ENCODE data around the gene EIF4G1. TPM values are rescaled to one million over a fixed set of nuclear protein-coding genes. Genes with fewer than 3 reads are reported as not detected.
A peak's percentile ranks its signal among the peaks of the same experiment; 100 is the strongest.

EIF4G1 gene
- total and polyA plus RNA-seq, 4 donors: 72.8 to 285 (median 187) TPM

- Histone ChIP-seq H3K4me1 (ENCODE audit: control insufficient read depth in 1 of 2, insufficient read depth in 2 of 2, low read length in 2 of 2) (no peaks in the 10 kb centered on the region), H3K4me3 (ENCODE audit: low read length in 2 of 2) (no peak overlapping the region), H3K36me3 (ENCODE audit: control insufficient read depth in 1 of 2, insufficient read depth in 2 of 2, low read length in 1 of 2) (no peaks in the 10 kb centered on the region), H3K27ac (ENCODE audit: low read depth in 1 of 2, low read length in 2 of 2) (no peak overlapping the region), H3K9me3 (ENCODE audit: control insufficient read depth, low read length) (no peaks in the 10 kb centered on the region), H3K27me3 (ENCODE audit: control insufficient read depth in 1 of 2, insufficient read depth in 2 of 2, low read length in 1 of 2) (no peaks in the 10 kb centered on the region)
- WGBS, 2 donors: 93 to 96% methylated on average over 8 of the region's 8 CpGs
- DNase-seq: peak in 1 of 2 donors; percentile 34
- ATAC-seq (ENCODE audit: low FRiP score): no peak
- intact Hi-C loops (cut with DNase I): no loop called here
Measured at GRCh38 chr3:184283681-184284080, 30.7 kb upstream of the EIF4G1 start.

DNA sequence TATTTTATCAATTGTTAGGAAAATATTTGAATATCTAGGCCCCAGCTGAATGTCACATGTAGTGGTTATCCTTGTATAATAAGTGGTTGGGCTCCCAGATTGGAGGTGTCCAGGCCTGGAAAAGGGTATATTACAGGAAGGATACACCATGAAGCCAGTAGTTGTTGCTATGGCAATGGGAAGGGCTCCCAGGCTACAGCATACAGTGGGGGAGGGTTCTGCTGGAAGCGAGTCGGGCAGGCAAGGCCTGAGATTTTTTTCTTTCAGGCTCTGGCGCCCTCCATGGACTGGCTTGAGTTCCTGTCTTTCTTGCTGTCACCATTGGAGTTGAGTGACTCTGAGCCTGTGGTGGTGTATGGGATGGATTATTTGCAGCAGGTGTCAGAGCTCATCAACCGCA lies 29.7 kb upstream of the EIF4G1 start:
- peak in 1 of 2 donors; percentile 61 for DNase-seq
- 19% methylated on average over 4 of the region's 4 CpGs for WGBS, 2 donors

GRCh38 chr3:184289426-184289938 lies 24.9 kb upstream of the EIF4G1 start:
- intact Hi-C loops (cut with DNase I): no loop called here
- Histone ChIP-seq H3K36me3 (ENCODE audit: control insufficient read depth in 1 of 2, insufficient read depth in 2 of 2, low read length in 1 of 2) (no peaks in the 10 kb centered on the region), H3K27me3 (ENCODE audit: control insufficient read depth in 1 of 2, insufficient read depth in 2 of 2, low read length in 1 of 2) (no peaks in the 10 kb centered on the region), H3K27ac (ENCODE audit: low read depth in 1 of 2, low read length in 2 of 2) (no peak overlapping the region), H3K4me1 (ENCODE audit: control insufficient read depth in 1 of 2, insufficient read depth in 2 of 2, low read length in 2 of 2) (no peaks in the 10 kb centered on the region), H3K4me3 (ENCODE audit: low read length in 2 of 2) (no peak overlapping the region), H3K9me3 (ENCODE audit: control insufficient read depth, low read length) (no peaks in the 10 kb centered on the region)
- peak; percentile 54 to 75 for DNase-seq
- ATAC-seq (ENCODE audit: low FRiP score): no peak
- 9 to 14% methylated on average over 10 of the region's 10 CpGs for WGBS, 2 donors

More for the DNA sequence above, 29.7 kb upstream of the EIF4G1 start:
- Histone ChIP-seq H3K4me1 (ENCODE audit: control insufficient read depth in 1 of 2, insufficient read depth in 2 of 2, low read length in 2 of 2) (no peaks in the 10 kb centered on the region), H3K9me3 (ENCODE audit: control insufficient read depth, low read length) (no peaks in the 10 kb centered on the region), H3K27me3 (ENCODE audit: control insufficient read depth in 1 of 2, insufficient read depth in 2 of 2, low read length in 1 of 2) (no peaks in the 10 kb centered on the region), H3K36me3 (ENCODE audit: control insufficient read depth in 1 of 2, insufficient read depth in 2 of 2, low read length in 1 of 2) (no peaks in the 10 kb centered on the region), H3K27ac (ENCODE audit: low read depth in 1 of 2, low read length in 2 of 2) (no peak overlapping the region), H3K4me3 (ENCODE audit: low read length in 2 of 2) (no peak overlapping the region)
- peak; percentile 50 for ATAC-seq (ENCODE audit: low FRiP score)
- intact Hi-C loops (cut with DNase I): no loop called here

- DNase-seq (no peak), ATAC-seq (ENCODE audit: low FRiP score) (no peak)
- H3K9me3 ChIP-seq (ENCODE audit: control insufficient read depth, low read length): no peaks in the 10 kb centered on the region
- no peak overlapping the region for H3K27ac ChIP-seq (ENCODE audit: low read depth in 1 of 2, low read length in 2 of 2)
- intact Hi-C loops (cut with DNase I): no loop called here
- no peaks in the 10 kb centered on the region for H3K36me3 ChIP-seq (ENCODE audit: control insufficient read depth in 1 of 2, insufficient read depth in 2 of 2, low read length in 1 of 2)
- no peak overlapping the region for H3K4me3 ChIP-seq (ENCODE audit: low read length in 2 of 2)
- no peaks in the 10 kb centered on the region for H3K4me1 ChIP-seq (ENCODE audit: control insufficient read depth in 1 of 2, insufficient read depth in 2 of 2, low read length in 2 of 2)
- H3K27me3 ChIP-seq (ENCODE audit: control insufficient read depth in 1 of 2, insufficient read depth in 2 of 2, low read length in 1 of 2): no peaks in the 10 kb centered on the region
- WGBS, 2 donors: 84 to 87% methylated on average over 9 to 10 of the region's 10 CpGs
Measured at GRCh38 chr3:184290331-184290730, 24.1 kb upstream of the EIF4G1 start.

DNA sequence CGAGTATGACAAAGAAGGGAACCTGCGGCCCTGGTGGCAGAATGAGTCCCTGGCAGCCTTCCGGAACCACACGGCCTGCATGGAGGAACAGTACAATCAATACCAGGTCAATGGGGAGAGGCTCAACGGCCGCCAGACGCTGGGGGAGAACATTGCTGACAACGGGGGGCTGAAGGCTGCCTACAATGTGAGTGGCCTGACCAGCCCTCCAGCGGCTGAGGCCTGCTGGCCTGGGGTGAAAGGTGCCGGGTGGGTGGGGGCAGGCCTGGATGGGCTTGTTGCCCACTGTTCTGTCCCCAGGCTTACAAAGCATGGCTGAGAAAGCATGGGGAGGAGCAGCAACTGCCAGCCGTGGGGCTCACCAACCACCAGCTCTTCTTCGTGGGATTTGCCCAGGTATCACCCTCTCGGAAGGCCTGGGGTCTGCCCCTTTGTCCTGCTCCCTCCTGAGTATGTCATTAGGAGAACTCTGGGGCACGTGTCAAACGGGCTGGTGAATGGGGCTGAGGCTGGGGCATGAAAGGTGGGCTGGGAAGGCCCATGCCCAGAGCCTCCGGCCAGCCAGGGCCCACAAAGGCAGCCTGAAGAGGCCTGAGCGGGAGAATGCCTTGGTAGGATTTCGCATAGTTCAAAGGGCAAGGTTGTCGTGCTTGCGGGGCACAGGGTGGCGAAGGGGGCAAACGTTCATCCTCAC lies 23.2 kb upstream of the EIF4G1 start:
- Histone ChIP-seq H3K36me3 (ENCODE audit: control insufficient read depth in 1 of 2, insufficient read depth in 2 of 2, low read length in 1 of 2) (no peaks in the 10 kb centered on the region), H3K4me1 (ENCODE audit: control insufficient read depth in 1 of 2, insufficient read depth in 2 of 2, low read length in 2 of 2) (no peaks in the 10 kb centered on the region), H3K4me3 (ENCODE audit: low read length in 2 of 2) (no peak overlapping the region), H3K9me3 (ENCODE audit: control insufficient read depth, low read length) (no peaks in the 10 kb centered on the region), H3K27me3 (ENCODE audit: control insufficient read depth in 1 of 2, insufficient read depth in 2 of 2, low read length in 1 of 2) (no peaks in the 10 kb centered on the region), H3K27ac (ENCODE audit: low read depth in 1 of 2, low read length in 2 of 2) (no peak overlapping the region)
- ATAC-seq (ENCODE audit: low FRiP score) (no peak), DNase-seq (no peak)
- WGBS, 2 donors: 87 to 88% methylated on average over 22 of the region's 22 CpGs
- intact Hi-C loops (cut with DNase I): no loop called here

DNA sequence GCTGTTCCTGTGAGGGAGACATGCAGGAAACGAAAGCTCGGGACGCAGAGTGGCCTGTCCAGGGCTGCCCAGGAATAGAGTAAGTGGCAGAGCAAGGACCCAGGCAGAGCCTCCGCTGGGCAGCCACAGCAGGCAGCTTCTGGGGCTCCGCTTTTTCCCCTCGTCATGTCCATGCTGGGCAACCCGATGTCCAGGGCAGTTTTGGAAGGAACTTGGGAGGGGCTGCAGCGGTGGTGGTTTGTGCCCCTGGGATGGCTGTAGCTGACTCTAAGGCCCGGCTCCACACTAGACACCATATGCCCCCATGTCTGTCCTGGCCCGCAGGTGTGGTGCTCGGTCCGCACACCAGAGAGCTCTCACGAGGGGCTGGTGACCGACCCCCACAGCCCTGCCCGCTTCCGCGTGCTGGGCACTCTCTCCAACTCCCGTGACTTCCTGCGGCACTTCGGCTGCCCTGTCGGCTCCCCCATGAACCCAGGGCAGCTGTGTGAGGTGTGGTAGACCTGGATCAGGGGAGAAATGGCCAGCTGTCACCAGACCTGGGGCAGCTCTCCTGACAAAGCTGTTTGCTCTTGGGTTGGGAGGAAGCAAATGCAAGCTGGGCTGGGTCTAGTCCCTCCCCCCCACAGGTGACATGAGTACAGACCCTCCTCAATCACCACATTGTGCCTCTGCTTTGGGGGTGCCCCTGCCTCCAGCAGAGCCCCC lies 22.5 kb upstream of the EIF4G1 start:
- H3K36me3 ChIP-seq (ENCODE audit: control insufficient read depth in 1 of 2, insufficient read depth in 2 of 2, low read length in 1 of 2): no peaks in the 10 kb centered on the region
- ATAC-seq (ENCODE audit: low FRiP score) (no peak), DNase-seq (no peak)
- 92 to 93% methylated on average over 21 of the region's 21 CpGs for WGBS, 2 donors
- H3K9me3 ChIP-seq (ENCODE audit: control insufficient read depth, low read length): no peaks in the 10 kb centered on the region
- no peaks in the 10 kb centered on the region for H3K4me1 ChIP-seq (ENCODE audit: control insufficient read depth in 1 of 2, insufficient read depth in 2 of 2, low read length in 2 of 2)
- intact Hi-C loops (cut with DNase I): no loop called here
- no peak overlapping the region for H3K4me3 ChIP-seq (ENCODE audit: low read length in 2 of 2)
- no peak overlapping the region for H3K27ac ChIP-seq (ENCODE audit: low read depth in 1 of 2, low read length in 2 of 2)
- H3K27me3 ChIP-seq (ENCODE audit: control insufficient read depth in 1 of 2, insufficient read depth in 2 of 2, low read length in 1 of 2): no peaks in the 10 kb centered on the region

- H3K4me1 ChIP-seq (ENCODE audit: control insufficient read depth in 1 of 2, insufficient read depth in 2 of 2, low read length in 2 of 2): peaks cover 0 to 1% of the 10 kb centered on the region in 2 donors
- H3K27me3 ChIP-seq (ENCODE audit: control insufficient read depth in 1 of 2, insufficient read depth in 2 of 2, low read length in 1 of 2): no peaks in the 10 kb centered on the region
- 59 to 61% methylated on average over 3 of the region's 3 CpGs for WGBS, 2 donors
- DNase-seq (peak in 1 of 2 donors; percentile 5), ATAC-seq (ENCODE audit: low FRiP score) (no peak)
- no peak overlapping the region for H3K27ac ChIP-seq (ENCODE audit: low read depth in 1 of 2, low read length in 2 of 2)
- no peak overlapping the region for H3K4me3 ChIP-seq (ENCODE audit: low read length in 2 of 2)
- H3K36me3 ChIP-seq (ENCODE audit: control insufficient read depth in 1 of 2, insufficient read depth in 2 of 2, low read length in 1 of 2): no peaks in the 10 kb centered on the region
- no peaks in the 10 kb centered on the region for H3K9me3 ChIP-seq (ENCODE audit: control insufficient read depth, low read length)
- intact Hi-C loops (cut with DNase I): loop anchor here (5.0 kb wide), 3 partner anchors 33 to 108 kb away; partner anchors contain the start of genes ABCF3 (in 1 of the 2), ALG3 (in 1 of the 2), CAMK2N2 (in 1 of the 2) and EEF1AKMT4 (in 1 of the 2)
Measured at GRCh38 chr3:184295771-184296170, 18.6 kb upstream of the EIF4G1 start.

DNA sequence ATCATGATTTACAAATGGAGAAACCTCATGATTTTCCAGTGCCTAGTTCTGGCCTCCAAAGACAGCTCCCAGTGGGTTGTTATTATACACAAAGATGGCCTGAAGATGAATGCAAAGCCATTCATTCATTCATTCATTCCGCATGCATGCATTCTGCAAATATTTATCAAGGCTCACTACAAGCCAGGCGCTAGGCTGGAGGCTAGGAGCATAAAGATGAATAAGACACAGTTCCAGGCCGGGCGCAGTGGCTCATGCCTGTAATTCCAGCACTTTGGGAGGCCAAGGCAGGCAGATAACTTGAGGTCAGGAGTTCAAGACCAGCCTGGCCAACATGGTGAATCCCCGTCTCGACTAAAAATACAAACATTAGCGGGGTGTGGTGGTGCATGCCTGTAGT lies 17.8 kb upstream of the EIF4G1 start:
- DNase-seq: peak in 1 of 2 donors; percentile 12
- no peak overlapping the region for H3K27ac ChIP-seq (ENCODE audit: low read depth in 1 of 2, low read length in 2 of 2)
- no peaks in the 10 kb centered on the region for H3K9me3 ChIP-seq (ENCODE audit: control insufficient read depth, low read length)
- peaks cover 0 to 1% of the 10 kb centered on the region in 2 donors for H3K4me1 ChIP-seq (ENCODE audit: control insufficient read depth in 1 of 2, insufficient read depth in 2 of 2, low read length in 2 of 2)
- no peak for ATAC-seq (ENCODE audit: low FRiP score)
- H3K36me3 ChIP-seq (ENCODE audit: control insufficient read depth in 1 of 2, insufficient read depth in 2 of 2, low read length in 1 of 2): peaks cover 0 to under 1% of the 10 kb centered on the region in 2 donors
- intact Hi-C loops (cut with DNase I): loop anchor here (5.0 kb wide), 3 partner anchors 34 to 109 kb away; partner anchors contain the start of genes ABCF3 (in 1 of the 2), ALG3 (in 1 of the 2), CAMK2N2 (in 1 of the 2) and EEF1AKMT4 (in 1 of the 2)
- no peak overlapping the region for H3K4me3 ChIP-seq (ENCODE audit: low read length in 2 of 2)
- 74 to 87% methylated on average over 7 of the region's 7 CpGs for WGBS, 2 donors
- no peaks in the 10 kb centered on the region for H3K27me3 ChIP-seq (ENCODE audit: control insufficient read depth in 1 of 2, insufficient read depth in 2 of 2, low read length in 1 of 2)

Data from aorta (tissue), 5 donors.